ENCODE results near the gene SMIM29. TPM values are rescaled to one million over a fixed set of nuclear protein-coding genes. Genes with fewer than 3 reads are reported as not detected.

Gene SMIM29
- total RNA-seq, 4 donors from 2014 or later, result 17.3 to 21.6 (median 18.2) TPM

DNA sequence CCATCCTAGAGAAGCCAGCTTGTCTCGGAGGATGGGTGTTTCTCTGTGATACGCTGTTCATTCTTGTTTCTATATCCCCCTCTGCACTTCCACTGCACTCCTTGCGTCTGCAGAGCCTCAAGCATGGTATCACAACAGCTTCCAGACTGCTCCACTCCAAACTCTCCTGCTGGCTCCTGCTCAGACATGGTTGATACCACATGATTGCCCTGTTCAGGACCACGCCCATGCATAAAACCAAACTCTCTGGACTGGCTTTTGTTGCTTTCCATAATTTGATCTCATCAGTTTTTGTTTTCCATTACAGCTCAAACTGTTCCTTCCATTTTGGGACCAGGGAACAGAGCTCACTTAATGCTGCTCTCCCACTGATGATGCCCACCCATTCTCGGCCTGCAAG lies 30.0 kb upstream of the SMIM29 start:
- no peaks in the 10 kb centered on the region for H3K27me3 ChIP-seq
- 84 to 99% methylated on average over 5 of the region's 5 CpGs for WGBS, 2 donors
- TF ChIP-seq CTCF (IDR thresholded peaks at IDR 0.05) (no peak), POLR2A (IDR thresholded peaks at IDR 0.05) (no peak)
- peaks cover 0 to 10% (median 0%) of the 10 kb centered on the region in 3 donors for H3K4me1 ChIP-seq
- intact Hi-C loops (cut with DNase I), result no loop called here
- H3K36me3 ChIP-seq, result peaks cover 0 to 47% (median 0%) of the 10 kb centered on the region in 3 donors
- H3K27ac ChIP-seq, result no peak overlapping the region
- no peak overlapping the region for H3K4me3 ChIP-seq
- no peaks in the 10 kb centered on the region for H3K9me3 ChIP-seq
- DNase-seq, result no peak

DNA sequence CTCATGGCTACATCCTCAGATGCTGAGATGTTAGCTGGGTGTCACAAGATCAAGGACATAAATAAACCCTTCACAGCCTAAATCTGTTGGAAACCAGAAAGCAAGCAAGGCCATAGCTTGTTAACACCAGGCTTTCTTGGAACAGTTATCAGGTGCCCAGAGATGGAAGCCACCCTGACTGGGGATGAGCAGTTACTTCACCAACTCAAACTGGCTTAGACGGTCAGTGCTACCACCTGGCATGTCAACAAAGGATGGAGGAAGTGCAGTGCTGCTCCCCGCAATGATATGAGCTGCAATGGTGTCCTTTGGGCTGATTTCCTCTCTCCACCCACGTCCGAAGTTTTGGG lies 28.9 kb upstream of the SMIM29 start:
- intact Hi-C loops (cut with DNase I), result no loop called here
- no peak overlapping the region for H3K27ac ChIP-seq
- peaks cover 0 to 11% (median 0%) of the 10 kb centered on the region in 3 donors for H3K4me1 ChIP-seq
- 98 to 100% methylated on average over 4 of the region's 4 CpGs for WGBS, 2 donors
- H3K4me3 ChIP-seq, result no peak overlapping the region
- no peak for TF ChIP-seq CTCF (IDR thresholded peaks at IDR 0.05)
- no peak for TF ChIP-seq POLR2A (IDR thresholded peaks at IDR 0.05)
- no peaks in the 10 kb centered on the region for H3K27me3 ChIP-seq
- H3K36me3 ChIP-seq, result peaks cover 0 to 40% (median 0%) of the 10 kb centered on the region in 3 donors
- H3K9me3 ChIP-seq, result no peaks in the 10 kb centered on the region
- DNase-seq, result no peak

GRCh38 chr6:34276881-34277762 lies 28.3 kb upstream of the SMIM29 start:
- no peaks in the 10 kb centered on the region for H3K9me3 ChIP-seq
- 76 to 82% methylated on average over 10 of the region's 10 CpGs for WGBS, 2 donors
- H3K27ac ChIP-seq, result no peak overlapping the region
- no peak overlapping the region for H3K4me3 ChIP-seq
- H3K36me3 ChIP-seq, result peaks cover 0 to 36% (median 0%) of the 10 kb centered on the region in 3 donors
- H3K4me1 ChIP-seq, result peaks cover 0 to 10% (median 0%) of the 10 kb centered on the region in 3 donors
- intact Hi-C loops (cut with DNase I), result no loop called here
- no peak for DNase-seq
- H3K27me3 ChIP-seq, result no peaks in the 10 kb centered on the region
- no peak for TF ChIP-seq CTCF (IDR thresholded peaks at IDR 0.05)
- TF ChIP-seq POLR2A (IDR thresholded peaks at IDR 0.05), result no peak

- H3K27me3 ChIP-seq, result no peaks in the 10 kb centered on the region
- DNase-seq, result no peak
- no peaks in the 10 kb centered on the region for H3K9me3 ChIP-seq
- H3K4me3 ChIP-seq, result no peak overlapping the region
- H3K36me3 ChIP-seq, result peaks cover 0 to 30% (median 0%) of the 10 kb centered on the region in 3 donors
- 81 to 91% methylated on average over 5 of the region's 5 CpGs for WGBS, 2 donors
- H3K4me1 ChIP-seq, result peaks cover 0 to 10% (median 0%) of the 10 kb centered on the region in 3 donors
- TF ChIP-seq CTCF (IDR thresholded peaks at IDR 0.05), result no peak
- TF ChIP-seq POLR2A (IDR thresholded peaks at IDR 0.05), result no peak
- no peak overlapping the region for H3K27ac ChIP-seq
- intact Hi-C loops (cut with DNase I), result no loop called here
These were observed 27.4 kb upstream of the SMIM29 start for GRCh38 chr6:34276191-34276590.

DNA sequence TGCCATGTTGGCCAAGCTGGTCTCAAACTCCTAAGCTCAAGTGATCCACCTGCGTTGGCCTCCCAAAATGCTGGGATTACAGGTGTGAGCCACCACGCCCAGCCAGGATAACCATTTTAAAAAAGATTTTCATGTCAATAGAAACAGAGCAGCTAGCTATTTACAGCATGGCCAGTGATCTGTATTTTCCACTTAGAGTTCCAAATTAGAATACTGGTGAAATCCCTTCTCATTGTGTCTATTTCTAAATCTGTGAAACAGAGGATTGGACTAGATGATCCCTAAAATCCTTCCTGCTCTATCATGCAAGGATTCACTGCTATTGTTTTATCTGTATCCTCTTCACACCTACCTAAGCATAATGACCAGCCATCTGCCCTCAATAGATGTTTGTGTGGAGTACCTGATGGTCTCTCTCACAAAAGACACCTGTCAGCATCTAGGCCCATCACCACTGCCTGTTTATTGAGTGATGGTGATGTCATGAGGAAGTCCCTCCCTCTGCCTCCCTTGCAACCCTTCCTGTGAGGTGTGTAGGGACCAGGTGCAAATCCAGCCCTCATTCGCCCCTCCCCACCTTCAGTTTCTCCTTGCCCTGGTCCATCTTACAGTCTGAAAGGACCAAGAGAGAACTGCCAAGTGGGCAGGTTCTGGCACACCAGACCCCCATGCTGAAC lies 26.5 kb upstream of the SMIM29 start:
- intact Hi-C loops (cut with DNase I), result no loop called here
- no peak for DNase-seq

More for the DNA sequence above, 26.5 kb upstream of the SMIM29 start:
- Histone ChIP-seq H3K36me3 (peaks cover 0 to 22% (median 0%) of the 10 kb centered on the region in 3 donors), H3K9me3 (no peaks in the 10 kb centered on the region), H3K27ac (no peak overlapping the region), H3K4me3 (no peak overlapping the region), H3K27me3 (no peaks in the 10 kb centered on the region), H3K4me1 (peaks cover 0 to 10% (median 0%) of the 10 kb centered on the region in 3 donors)
- TF ChIP-seq POLR2A (IDR thresholded peaks at IDR 0.05) (no peak), CTCF (IDR thresholded peaks at IDR 0.05) (no peak)
- WGBS, 2 donors, result 78 to 79% methylated on average over 3 of the region's 3 CpGs

Data from esophagus squamous epithelium (tissue), 5 donors.